GM21381 (cell line): ENCODE results near the gene VRK2.

Experiments used
- ATAC-seq: cut with Tn5 transposase; IDR thresholded peaks from one replicate; pipeline ENCODE4 v1.9.1; 2021; ENCODE audit warnings: mild to moderate bottlenecking, moderate library complexity; ENCODE audit not compliant: unreplicated experiment

VRK2 gene

DNA sequence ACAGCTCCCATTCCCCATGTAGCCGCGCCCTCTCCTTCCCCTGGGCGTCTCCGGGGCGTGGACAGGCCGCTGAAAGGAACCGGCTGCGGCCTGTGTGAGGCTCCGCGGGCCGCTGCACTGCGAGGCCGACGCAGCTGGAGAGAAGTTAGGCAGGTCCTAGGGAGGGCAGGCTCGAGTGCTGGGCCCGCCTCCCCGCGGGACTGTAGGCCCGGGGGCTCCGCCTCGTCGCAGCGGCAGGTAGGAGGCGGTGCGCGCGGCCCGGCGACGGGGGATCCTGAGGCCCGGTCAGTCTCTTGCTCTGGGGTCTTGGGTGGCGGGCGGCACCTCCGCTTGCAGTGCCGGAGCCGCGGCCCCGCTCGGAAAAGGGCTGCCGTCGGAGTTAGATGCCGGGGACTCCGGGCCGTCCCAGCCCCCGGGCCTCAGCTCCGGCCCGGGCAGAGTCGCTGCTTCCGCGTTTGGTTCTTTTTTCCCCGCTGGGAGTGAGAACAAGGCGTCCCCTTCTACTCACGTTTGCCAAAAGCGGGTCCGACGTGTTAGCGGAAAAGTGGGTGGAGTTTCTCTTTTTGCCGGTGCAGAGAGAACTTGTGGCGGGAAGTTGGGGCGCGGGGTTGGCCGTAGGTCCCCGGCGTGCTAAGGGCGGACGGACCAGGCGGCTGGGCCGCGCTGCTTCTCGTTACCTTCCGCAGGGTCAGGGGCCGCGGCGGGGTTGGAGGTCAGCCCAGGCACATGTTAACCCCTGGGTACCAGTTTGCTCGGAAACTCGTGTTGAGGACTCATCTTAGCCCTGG lies at the start of gene VRK2:
VRK2 (plus strand) TSS at position 222 of the 788 bp plus-strand sequence. CDS start 2,026 bp downstream, outside the sequence.
- ATAC-seq: peak; percentile 82

DNA sequence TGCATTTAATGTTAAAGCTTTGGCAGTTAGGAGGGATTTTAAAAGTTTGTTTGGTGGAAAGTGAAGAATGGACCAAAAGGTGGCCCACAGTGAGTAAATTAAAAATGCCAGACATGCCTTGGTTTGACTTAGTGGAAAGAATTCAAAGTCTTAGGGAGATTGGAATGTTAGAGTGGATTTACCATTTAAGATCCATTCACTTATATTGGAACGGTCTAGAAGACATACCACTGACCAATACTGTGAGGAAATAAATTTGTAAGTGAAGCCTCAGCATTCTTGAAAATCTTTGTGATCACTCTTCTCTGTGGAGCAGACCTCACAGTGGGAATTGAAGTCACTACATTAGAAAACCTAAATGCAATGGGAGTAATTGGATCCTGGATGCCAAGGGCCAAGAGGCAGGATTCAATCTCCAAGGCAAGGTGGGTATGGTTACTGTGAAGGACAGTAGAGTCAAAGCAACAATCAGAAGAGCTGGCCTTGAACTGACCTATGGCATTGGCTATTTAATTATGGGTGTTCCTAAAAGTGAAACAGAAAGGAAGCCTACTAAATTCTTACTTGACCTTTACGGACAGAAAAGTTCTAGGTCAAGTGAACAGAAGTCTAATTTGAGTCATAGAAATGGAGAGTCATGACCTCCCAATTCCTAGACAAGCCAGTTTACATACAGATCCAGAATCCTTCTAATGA lies 40.2 kb upstream of the VRK2 start:
- peak; percentile 78 for ATAC-seq

DNA sequence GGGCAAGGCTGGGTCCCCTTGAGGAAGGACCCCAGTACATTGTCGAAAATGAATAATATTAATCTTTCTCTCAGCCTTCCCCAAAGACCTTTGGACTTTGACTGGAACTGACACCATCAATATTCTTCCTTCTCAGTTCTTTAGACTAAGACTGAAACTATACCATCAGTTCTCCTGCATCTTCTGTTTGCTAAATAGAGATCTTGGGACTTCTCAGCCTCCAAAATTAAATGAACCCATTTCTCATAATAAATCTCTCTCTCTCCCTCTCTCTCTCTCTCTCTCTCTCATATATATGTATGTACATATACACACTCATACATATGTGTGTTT lies 39.7 kb upstream of the VRK2 start:
- ATAC-seq: peak; percentile 37

DNA sequence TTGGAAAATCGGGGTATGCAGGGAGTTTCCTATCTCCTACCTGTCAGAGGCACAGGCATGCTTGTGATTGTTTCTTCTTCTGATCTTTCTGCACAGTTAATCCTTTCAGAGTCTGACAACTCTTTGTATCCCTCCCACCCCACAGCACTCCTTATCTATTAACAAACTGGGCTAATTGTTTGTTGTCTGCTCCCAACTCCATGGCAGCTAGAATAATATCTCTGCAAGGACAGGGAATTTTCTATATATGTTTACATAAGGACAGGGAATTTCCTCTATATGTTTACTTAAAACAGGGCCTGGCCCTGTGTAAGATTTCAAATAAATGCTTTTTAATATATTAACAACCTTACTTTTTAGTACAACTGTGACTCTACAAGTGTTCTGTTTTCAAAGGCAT lies 36.0 kb upstream of the VRK2 start:
- no peak for ATAC-seq

DNA sequence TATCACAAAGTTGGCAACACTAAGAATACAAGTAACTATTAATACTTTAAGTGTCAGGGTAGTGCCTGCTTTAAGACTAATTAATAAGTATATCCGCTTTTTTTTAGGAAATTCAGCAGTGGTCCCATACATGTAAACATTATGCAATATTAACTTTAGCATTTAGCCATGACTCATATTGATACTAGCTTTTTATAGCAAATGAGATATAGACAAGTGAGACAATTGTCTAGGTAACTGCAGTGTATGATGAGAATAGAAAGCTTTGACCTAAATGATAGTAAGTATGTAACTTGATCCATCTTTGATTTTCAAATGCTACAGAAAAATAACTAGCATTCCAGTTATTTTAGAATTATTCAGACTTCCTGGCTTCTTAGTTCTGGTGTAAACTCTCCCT lies 27.4 kb upstream of the VRK2 start:
- ATAC-seq: peak; percentile 48

DNA sequence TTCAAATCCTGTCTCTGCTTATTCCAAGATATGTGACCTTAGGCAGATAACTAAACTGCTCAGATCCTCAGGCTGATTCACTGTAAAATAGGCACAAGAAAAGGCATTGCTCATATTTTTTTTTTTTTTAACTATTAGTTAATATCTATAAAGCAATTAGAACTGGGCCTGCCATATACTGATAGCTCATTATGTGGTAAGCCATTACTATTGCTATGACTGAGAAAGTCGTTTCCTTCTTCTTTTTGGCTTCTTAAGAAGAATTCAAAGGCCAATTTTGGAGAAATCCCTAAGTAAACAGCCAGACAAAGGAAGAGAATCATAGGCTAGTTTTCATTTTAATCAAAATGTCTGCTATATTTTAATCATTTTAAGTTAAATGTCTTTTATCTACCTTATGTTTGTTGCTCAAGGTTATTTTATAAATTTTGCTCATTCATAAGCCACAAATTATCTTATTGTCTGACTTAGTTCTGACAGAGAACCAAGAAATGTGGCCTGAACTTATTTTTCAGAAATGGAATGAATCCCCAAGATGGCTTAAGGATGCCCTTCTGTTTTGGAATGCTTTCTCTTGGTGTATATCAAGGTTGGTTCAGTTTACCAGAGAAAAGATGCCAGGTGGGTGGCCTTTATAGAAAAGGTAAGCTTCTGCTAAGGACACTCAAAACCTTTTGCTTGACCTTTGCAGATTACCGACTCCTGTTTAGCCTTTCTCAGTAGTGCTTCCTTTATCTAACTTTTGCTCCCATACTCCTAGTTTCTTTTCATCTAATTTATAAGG lies 21.3 kb upstream of the VRK2 start:
- no peak for ATAC-seq

DNA sequence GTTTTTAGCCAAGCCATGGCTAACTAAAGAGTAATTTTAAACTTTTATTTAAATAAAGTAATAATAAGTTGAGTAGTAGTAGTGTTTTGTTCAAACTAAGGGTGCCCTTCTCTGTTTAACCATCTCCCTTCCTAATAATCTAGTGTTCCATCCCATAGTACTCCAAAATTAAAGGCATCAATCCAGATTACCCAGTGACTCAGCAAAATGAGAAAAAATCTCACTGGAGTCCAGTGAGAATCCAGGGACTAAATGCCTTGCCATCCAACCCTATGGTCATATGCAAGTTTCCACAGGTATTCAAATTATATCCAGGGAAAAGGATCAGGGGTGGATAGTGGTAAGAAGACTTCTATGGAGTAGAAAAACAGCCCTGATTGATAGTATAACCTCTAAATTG lies 19.6 kb upstream of the VRK2 start:
- no peak for ATAC-seq

DNA sequence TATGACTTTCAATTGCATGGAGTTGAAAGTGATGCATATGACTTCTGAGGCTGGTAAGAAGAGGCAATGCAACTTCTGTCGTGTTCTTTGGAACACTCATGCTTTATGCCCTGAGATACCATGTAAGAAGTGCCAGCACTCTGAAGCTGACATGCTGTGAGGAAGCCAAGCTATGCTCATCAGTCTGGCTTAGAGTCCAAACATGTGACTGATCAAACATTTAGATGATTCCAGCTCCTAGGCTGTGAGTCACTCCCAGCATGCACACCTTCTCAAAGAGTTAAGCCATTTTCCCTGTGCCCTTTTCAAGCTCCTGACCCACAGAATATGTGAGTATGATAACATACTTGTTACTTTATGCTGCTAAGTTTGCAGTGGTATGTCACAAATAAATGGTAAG lies 15.8 kb upstream of the VRK2 start:
- no peak for ATAC-seq

DNA sequence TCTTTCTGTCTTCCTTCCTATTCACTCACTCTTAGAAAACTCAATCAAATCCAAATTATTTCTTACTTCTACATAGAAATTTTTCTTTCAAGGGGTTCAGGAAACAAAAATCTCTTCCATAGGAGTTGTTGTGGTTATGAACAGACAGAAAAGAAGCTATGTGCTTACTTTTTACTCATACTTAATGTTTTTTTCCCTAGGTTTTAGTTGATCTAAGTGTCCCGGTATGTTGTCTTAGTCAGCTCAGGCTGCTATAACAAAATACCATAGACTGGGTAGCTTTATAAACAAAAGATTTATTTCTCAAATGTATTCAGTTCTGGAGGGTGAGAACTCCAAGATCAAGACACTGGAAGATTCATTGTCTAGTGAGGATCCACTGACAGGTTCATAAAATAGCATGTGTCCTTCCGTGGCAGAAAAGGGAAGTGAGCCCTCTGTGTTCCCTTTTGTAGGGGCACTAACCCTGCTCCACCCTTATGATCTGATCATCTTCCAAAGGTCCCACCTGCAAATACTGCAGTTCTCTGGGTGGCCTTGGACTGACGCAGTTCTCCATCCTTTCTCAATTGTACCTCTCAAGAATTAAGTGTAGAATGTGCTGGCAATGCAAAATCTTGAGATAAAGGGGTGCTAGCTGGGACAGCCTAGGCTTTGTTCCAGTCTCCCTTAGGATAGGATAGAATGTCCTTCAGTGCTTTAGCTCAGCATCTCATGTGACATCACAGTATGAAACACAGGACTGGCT lies 14.4 kb upstream of the VRK2 start:
- ATAC-seq: peak; percentile 73

DNA sequence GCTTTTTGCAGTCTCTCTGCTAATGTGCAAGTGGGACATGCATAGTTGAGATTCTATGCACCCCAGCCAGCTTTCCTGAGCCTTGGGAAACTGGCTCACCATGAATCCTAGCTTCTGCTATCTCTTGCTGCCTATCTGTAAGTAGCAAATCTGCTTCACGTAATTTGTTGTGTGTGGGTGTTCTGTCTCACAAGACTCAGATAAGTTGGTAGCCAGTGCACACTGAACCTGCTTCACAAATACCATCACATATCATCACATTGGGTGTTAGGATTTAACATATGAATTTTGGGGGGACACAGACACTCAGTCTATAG lies 13.9 kb upstream of the VRK2 start:
- ATAC-seq: no peak

DNA sequence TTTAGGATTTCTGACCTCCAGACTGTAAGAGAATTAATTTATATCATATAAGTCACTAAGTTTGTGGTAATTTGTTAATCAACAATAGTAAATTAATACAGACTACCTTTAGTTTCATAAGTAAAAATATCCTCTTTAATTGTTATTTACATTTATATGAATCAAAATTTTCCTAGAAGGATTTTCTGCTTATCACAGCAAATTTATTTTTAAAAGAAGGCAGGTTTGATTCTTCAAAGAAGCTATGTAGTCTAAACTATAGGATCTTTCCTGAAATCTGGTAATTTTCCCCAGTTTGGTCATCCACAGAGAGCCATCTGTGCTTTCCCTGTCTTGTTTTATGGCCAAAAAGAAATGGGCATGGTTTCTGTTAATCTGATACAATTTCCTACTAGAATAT lies 13.1 kb upstream of the VRK2 start:
- ATAC-seq: no peak

DNA sequence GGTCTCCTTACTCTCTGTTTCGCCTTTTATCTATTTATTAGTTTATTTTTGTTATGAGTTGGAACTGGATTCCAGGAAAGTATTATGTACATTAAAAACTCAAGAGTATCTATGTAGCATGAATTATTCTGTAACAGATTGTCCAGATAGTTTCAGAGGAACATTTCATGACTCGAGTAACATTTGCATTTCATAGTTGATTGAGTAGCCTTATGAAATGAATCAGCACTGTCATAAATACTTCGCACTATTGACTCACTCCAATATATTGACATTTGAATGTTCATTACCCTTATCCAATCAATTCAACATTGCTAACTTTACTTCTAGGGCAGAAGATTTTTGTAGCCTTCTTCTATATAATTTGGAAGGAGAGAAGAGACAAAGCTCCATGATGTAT lies 11.3 kb upstream of the VRK2 start:
- ATAC-seq: peak; percentile 46

DNA sequence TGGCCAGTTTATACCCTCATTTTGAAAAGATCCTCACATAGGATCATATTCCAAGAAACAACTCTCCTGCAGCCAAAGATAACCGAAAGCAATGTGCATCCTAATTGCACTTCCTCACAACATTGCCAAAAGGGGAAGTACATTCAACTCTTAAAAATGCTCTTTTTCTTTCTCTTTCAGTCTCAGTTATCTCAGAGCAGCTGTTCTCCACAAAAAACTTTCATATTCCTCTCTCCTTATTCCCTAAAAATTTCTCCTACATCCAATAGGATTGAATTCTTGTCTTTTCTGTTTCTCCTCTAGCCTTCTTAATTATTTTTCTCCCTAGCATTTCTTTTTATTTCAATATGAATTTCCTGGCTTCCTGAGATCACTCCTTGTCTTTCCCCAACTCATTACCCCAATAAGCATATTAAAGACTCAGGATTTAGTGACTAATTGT lies 7.4 kb upstream of the VRK2 start:
- ATAC-seq: peak; percentile 72

DNA sequence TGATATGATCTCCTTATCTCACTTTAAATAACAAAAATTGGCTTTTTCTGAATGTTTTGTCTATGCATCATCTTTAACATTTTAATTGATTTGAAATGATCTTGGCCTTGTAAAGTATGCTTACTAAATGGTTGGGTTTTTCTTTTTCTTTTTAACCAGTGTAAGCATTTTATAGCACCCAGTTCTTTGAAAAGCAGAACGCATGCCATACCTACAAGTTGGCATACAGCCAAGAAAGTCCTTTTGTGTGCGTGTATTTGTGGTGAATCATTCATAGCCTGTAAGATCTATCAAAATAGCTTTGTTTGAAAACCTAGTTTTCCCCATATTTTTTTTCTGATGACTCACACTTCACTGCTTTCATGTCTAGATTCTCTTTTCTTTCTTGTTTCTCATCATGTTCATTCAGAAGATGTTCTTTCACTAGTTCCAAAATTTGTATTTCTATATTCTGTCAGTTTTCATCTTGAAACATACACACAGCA lies 4.1 kb upstream of the VRK2 start:
- ATAC-seq: no peak

DNA sequence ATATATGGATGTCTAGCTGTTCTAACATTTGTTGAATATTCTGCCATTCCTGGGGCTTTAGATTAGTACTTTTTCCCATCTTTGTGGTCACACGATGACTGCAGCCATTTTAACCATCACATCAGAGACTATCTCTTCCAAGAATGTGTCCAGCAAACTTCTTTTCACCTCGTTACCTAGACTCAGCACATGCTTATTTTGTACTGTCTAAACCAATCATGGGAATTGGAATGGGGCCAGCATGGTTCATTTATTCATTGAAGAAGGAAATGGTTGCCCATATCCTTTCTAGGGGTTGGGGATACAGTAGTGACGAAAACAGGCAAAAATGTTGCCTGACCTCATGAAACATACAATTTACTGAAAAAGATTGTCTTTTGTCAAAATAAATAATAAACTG lies 2.5 kb upstream of the VRK2 start:
- no peak for ATAC-seq

DNA sequence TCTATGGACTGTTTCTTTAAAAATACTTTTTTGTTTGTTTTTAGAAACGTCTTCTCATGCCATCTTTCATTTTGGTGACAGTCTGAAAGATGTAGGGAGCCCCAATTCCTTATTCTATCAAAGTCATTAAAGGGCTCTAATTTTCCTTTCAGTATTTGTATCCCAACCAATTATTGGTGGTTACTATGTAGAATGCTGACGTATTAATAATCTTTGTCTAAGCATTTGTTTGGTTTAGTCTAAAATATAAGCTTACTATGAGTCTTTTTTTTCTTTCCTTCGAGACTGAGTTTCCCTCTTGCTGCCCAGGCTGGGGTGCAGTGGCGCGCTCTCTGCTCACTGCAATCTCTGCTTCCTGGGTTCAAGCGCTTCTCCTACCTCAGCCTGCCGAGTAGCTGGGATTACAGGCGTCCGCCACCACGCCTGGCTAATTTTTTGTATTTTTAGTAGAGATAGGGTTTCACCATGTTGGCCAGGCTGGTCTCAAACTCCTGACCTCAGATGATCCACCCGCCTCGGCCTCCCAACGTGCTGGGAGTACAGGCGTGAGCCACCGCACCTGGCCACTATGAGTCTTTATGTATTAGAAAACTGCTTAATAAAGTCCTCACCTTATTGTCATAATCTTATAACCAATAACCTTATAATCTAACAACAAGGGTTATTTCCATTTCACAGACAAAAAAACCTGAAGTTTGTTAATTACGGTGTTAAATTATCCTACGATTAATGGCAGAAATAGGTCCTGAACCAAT lies 849 bp upstream of the VRK2 start:
- ATAC-seq: no peak

DNA sequence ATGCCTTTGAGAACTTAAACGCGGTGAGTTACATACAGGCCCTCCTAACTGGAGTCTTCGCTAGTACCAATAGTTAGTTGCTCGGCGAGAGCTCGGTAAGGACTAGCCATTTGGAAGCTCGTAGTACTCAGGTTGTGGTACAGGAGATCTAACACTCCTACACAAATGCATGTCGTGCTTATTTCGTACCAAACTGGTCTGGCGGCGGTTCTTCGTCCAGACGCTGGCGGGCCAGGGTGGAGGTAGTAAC lies 346 bp upstream of the VRK2 start:
- ATAC-seq: no peak

DNA sequence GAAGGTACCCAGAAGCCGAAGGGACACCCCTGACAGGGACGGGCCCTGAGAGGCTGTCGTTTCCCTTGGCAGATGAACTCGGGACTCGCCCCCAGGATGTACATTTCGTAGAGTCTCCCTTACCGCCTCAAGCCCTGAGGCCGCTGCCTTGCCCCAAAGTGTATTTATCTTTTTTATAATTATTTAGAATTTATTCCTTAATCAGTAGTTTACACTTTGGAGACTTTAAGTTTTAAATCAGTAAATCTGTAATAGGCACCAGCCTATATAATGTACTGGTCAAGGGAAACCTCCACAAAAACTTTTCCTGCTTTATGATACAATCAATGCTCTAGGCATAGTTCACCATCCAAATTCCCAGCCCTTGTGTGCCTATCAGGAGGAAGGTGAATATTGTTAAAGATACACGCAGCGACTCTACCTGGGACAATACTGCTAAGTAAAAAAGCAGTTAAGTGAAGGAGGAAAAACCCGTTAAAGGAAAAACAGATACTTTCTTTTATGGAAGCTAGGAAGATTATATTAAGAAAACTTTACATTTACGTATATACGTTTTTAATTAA lies 848 bp downstream of the VRK2 start:
- peak; percentile 31 for ATAC-seq

DNA sequence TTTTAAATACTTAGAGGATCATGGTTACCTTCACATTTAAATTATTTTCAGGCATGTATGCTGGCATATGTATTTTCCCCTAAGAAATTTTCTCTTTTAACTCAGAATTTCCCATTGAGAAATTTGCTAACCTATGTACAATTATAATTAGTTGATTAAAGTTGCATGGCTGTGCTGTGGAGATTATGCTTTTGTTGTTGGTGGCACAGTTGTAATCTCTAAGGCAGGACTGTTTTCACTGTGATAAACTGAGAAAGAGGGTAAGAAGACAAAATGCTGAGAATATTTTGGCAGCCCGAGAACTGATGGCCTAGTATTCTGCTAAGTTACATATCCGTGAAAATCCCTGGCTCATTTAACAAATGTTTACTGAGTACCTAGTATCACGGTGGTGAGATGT lies 1.4 kb downstream of the VRK2 start:
- no peak for ATAC-seq

DNA sequence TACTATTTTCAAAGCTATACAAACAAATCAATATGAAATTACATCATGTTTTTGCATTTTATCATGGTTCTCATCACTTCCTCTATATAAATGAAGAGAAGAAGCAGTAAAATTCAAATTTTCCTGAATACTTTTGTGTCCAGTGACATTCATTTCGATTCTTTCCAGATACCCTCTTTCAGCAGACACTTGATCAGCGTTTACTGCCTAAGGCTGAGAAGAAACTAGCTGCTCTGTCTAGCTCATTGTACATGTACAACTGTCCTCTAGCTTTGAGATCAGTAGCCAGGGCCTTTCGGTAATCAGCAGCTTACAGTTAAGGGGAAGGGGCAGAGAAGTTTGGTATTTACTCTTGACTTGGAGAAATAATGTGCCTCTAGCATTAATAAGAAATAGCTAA lies 4.8 kb downstream of the VRK2 start:
- no peak for ATAC-seq
